Thoracic aorta (tissue), 2 donors: ENCODE measurements around the gene D2HGDH. TPM values are rescaled to one million over a fixed set of nuclear protein-coding genes. Genes with fewer than 3 reads are reported as not detected.

Source experiments
- ATAC-seq: fragments of 150-250 bp; one replicate; pipeline ENCODE4 v1.8.0; 2017; ENCODE audit warnings: low read depth; ENCODE audit not compliant: insufficient number of reproducible peaks, low FRiP score
- DNase-seq: peaks from one replicate; pipeline ENCODE4 v3.0.0-alpha.2; 2020; ENCODE audit warnings: low spot score
- H3K27ac ChIP-seq, 2 donors: fragments of 200-600 bp; sonication (generic); 1 replicate in 1 of 2; 2 replicates in 1 of 2; pipeline ENCODE4 v1.5.1; 2016; ENCODE audit warnings: mild to moderate bottlenecking in 2 of 2, moderate library complexity in 2 of 2
- H3K27me3 ChIP-seq: fragments of 200-600 bp; sonication (generic); replicated peaks from 2 replicates; pipeline ENCODE4 v1.6.0; 2016; ENCODE audit warnings: mild to moderate bottlenecking; ENCODE audit not compliant: insufficient read depth
- H3K36me3 ChIP-seq: fragments of 200-600 bp; sonication (generic); one replicate; pipeline ENCODE4 v1.5.1; 2016
- H3K4me1 ChIP-seq, 2 donors: fragments of 200-600 bp; sonication (generic); 1 replicate in 1 of 2; 2 replicates in 1 of 2; pipeline versions ENCODE4 v1.5.1 to v1.6.0; 2016; ENCODE audit warnings: low read depth in 2 of 2, mild to moderate bottlenecking in 1 of 2; ENCODE audit not compliant: control insufficient read depth in 1 of 2
- H3K4me3 ChIP-seq: fragments of 200-600 bp; sonication (generic); 2 replicates; pipeline ENCODE4 v1.5.1; 2016; ENCODE audit warnings: mild to moderate bottlenecking
- H3K9me3 ChIP-seq: fragments of 200-600 bp; sonication (generic); 2 replicates; pipeline ENCODE4 v1.5.1; 2016
- total RNA-seq, 2 donors: library from RNA; depleted of rRNA; stranded (reverse); fragments of >200 nt; gene quantifications; one replicate each; pipeline versions ENCODE4 v1.1.0 to v1.2.3, GENCODE V29; 2016
- TF ChIP-seq, protein P1 (sequence below): fragments of 200-600 bp; sonication (generic); IDR thresholded peaks from one replicate; pipeline ENCODE4 v1.5.1; 2019; ENCODE audit warnings: antibody characterized with exemption

The D2HGDH gene
- total RNA-seq, 2 donors from 2014 or later, result 11.1 to 38.0 TPM

DNA sequence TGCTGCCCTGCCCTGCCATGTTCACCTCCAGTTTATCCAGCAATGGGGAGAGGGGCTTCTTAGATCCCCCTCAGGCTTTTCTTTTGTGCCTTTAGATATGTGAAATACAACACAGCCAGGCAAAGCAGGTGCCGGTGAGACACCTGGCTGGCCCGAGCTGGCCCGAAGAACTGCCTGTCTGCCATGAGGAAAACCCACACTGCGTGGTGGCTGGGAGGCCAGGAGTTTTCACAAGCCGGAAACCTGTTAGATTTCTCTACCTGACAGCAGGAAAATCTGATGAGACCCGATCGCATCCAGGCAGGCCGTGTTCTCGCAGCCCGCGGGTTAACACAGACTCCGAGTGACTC, 36.5 kb downstream of the D2HGDH start:
- Histone ChIP-seq H3K27ac (no peak overlapping the region), H3K27me3 (no peaks in the 10 kb centered on the region), H3K9me3 (no peaks in the 10 kb centered on the region), H3K4me3 (no peak overlapping the region), H3K36me3 (no peaks in the 10 kb centered on the region), H3K4me1 (no peaks in the 10 kb centered on the region)
- DNase-seq (no peak), ATAC-seq (no peak)
- TF ChIP-seq, protein P1, sequence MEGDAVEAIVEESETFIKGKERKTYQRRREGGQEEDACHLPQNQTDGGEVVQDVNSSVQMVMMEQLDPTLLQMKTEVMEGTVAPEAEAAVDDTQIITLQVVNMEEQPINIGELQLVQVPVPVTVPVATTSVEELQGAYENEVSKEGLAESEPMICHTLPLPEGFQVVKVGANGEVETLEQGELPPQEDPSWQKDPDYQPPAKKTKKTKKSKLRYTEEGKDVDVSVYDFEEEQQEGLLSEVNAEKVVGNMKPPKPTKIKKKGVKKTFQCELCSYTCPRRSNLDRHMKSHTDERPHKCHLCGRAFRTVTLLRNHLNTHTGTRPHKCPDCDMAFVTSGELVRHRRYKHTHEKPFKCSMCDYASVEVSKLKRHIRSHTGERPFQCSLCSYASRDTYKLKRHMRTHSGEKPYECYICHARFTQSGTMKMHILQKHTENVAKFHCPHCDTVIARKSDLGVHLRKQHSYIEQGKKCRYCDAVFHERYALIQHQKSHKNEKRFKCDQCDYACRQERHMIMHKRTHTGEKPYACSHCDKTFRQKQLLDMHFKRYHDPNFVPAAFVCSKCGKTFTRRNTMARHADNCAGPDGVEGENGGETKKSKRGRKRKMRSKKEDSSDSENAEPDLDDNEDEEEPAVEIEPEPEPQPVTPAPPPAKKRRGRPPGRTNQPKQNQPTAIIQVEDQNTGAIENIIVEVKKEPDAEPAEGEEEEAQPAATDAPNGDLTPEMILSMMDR, result no peak

DNA sequence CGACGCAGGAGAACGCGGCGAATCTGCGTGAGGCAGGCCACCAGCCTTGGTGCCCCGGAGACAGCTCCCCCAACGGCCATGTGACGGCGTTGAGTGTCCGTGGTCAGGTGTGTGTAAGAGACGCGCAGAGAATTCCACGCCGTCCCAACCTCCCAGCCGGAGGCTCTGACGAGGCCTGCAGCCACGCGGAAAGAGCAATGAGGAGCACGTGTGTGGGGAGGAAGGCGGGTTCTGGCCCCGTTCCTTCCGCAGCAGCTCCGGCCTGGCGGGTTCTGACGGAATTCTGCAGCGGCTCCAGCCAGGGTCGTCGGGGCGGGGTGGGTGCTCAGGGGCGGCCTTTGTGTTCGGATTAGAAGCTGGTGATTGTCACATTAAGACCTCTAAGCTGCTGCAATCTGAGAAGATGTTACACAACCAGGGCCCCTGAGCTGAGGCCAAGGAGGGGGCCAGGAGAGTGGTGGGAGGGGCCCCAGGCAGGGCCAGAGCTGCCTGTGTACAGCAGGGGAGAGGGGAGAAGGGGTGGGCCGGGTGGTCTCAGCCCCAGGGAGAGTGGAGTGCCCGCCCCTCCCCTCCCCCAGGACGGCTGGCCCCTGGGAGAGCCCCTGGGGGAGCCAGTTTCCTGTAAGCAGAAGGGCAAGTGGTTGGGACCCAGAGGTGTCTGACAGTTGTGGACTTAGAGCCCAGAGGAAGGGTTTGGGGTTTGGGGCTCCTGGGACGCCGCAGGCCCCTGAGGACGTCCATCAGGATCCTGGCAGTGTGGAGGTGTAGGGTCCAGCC, 37.0 kb downstream of the D2HGDH start:
- Histone ChIP-seq H3K4me3 (no peak overlapping the region), H3K4me1 (no peaks in the 10 kb centered on the region), H3K27me3 (no peaks in the 10 kb centered on the region), H3K36me3 (no peaks in the 10 kb centered on the region), H3K9me3 (no peaks in the 10 kb centered on the region), H3K27ac (no peak overlapping the region)
- DNase-seq (no peak), ATAC-seq (no peak)
- TF ChIP-seq, protein P1, result no peak

GRCh38 chr2:241772063-241772499, 37.7 kb downstream of the D2HGDH start:
- Histone ChIP-seq H3K36me3 (no peaks in the 10 kb centered on the region), H3K4me1 (no peaks in the 10 kb centered on the region), H3K4me3 (no peak overlapping the region), H3K27me3 (no peaks in the 10 kb centered on the region), H3K9me3 (no peaks in the 10 kb centered on the region), H3K27ac (no peak overlapping the region)
- TF ChIP-seq, protein P1, result no peak
- DNase-seq (no peak), ATAC-seq (no peak)

- H3K4me3 ChIP-seq, result no peak overlapping the region
- TF ChIP-seq, protein P1, result no peak
- no peak for DNase-seq
- no peak for ATAC-seq
- no peaks in the 10 kb centered on the region for H3K9me3 ChIP-seq
- no peaks in the 10 kb centered on the region for H3K27me3 ChIP-seq
- no peaks in the 10 kb centered on the region for H3K4me1 ChIP-seq
- H3K36me3 ChIP-seq, result no peaks in the 10 kb centered on the region
- H3K27ac ChIP-seq, result no peak overlapping the region
These were observed 39.3 kb downstream of the D2HGDH start for GRCh38 chr2:241773511-241774418.
